ENCODE measurements around the gene TIMP1.

- TF ChIP-seq, protein P1, sequence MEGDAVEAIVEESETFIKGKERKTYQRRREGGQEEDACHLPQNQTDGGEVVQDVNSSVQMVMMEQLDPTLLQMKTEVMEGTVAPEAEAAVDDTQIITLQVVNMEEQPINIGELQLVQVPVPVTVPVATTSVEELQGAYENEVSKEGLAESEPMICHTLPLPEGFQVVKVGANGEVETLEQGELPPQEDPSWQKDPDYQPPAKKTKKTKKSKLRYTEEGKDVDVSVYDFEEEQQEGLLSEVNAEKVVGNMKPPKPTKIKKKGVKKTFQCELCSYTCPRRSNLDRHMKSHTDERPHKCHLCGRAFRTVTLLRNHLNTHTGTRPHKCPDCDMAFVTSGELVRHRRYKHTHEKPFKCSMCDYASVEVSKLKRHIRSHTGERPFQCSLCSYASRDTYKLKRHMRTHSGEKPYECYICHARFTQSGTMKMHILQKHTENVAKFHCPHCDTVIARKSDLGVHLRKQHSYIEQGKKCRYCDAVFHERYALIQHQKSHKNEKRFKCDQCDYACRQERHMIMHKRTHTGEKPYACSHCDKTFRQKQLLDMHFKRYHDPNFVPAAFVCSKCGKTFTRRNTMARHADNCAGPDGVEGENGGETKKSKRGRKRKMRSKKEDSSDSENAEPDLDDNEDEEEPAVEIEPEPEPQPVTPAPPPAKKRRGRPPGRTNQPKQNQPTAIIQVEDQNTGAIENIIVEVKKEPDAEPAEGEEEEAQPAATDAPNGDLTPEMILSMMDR (IDR thresholded peaks at IDR 0.05; ENCODE audit: poor library complexity) = no peak
- TF ChIP-seq EZH2phosphoT487 (IDR thresholded peaks at IDR 0.05; ENCODE audit: low read depth, severe bottlenecking, unreplicated experiment) (no peak), EZH2 (IDR thresholded peaks at IDR 0.05; ENCODE audit: borderline replicate concordance) (no peak)
Measured at GRCh38 chrX:47596256-47596655, 14.0 kb downstream of the TIMP1 start.

Data from hepatocyte (in vitro differentiated cells).